ENCODE data around the gene CDC27. TPM values are rescaled to one million over a fixed set of nuclear protein-coding genes. Genes with fewer than 3 reads are reported as not detected.

Gene CDC27
- total and polyA plus RNA-seq, 9 donors: 20.5 to 76.8 (median 51.7) TPM

DNA sequence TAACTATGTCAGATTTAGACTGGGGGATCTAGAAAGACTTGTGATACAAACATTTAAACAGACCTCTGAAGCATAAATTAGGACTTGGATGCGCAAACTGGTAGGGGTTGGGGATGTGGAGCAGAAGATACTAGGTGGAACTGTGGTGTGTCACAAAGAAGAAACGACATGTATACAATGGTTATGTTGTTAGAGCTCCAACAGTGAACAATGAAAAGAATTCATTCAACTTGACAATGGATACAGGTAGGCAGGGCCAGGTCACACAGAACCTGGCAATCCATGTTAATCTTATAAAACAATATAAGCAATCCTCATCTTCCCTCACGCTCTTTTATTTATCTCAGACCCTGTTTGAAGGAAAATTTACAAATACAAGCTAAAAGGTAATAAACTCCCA, 102.0 kb downstream of the CDC27 start:
- H3K9me3 ChIP-seq: no peaks in the 10 kb centered on the region
- intact Hi-C loops (cut with DNase I): no loop called here

DNA sequence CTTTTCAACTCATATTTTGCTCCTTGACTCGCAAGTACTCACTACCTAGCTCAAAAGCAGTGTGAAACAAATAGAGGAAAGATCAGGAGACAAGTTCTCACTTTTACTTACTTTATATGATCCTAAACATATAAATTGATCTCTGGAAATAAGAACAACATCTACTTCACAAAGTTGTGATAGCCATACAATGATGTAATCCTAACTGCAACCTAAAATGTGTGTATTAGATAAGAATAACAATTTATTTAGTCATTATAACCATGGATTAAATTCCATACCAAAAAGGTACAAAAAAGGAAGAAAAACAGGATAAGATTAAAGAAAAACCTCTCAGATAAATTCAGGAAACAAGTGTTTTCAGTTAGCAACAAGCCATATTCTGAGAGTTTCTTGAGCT, 103.4 kb downstream of the CDC27 start:
- TF ChIP-seq, protein P1, sequence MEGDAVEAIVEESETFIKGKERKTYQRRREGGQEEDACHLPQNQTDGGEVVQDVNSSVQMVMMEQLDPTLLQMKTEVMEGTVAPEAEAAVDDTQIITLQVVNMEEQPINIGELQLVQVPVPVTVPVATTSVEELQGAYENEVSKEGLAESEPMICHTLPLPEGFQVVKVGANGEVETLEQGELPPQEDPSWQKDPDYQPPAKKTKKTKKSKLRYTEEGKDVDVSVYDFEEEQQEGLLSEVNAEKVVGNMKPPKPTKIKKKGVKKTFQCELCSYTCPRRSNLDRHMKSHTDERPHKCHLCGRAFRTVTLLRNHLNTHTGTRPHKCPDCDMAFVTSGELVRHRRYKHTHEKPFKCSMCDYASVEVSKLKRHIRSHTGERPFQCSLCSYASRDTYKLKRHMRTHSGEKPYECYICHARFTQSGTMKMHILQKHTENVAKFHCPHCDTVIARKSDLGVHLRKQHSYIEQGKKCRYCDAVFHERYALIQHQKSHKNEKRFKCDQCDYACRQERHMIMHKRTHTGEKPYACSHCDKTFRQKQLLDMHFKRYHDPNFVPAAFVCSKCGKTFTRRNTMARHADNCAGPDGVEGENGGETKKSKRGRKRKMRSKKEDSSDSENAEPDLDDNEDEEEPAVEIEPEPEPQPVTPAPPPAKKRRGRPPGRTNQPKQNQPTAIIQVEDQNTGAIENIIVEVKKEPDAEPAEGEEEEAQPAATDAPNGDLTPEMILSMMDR (IDR thresholded peaks at IDR 0.05): no peak
- no peak for TF ChIP-seq POLR2A (IDR thresholded peaks at IDR 0.05)
- TF ChIP-seq EP300 (IDR thresholded peaks at IDR 0.05): no peak
- H3K4me1 ChIP-seq (ENCODE audit: insufficient read depth): peaks cover 1% of the 10 kb centered on the region
- H3K27me3 ChIP-seq: no peaks in the 10 kb centered on the region
- no peak overlapping the region for H3K4me3 ChIP-seq
- no peak overlapping the region for H3K27ac ChIP-seq
- no peaks in the 10 kb centered on the region for H3K9me3 ChIP-seq
- 98 to 99% (median 98%) methylated on average over 1 of the region's 1 CpG for WGBS, 3 donors
- no peak for DNase-seq
- no peaks in the 10 kb centered on the region for H3K36me3 ChIP-seq
- intact Hi-C loops (cut with DNase I): no loop called here

More for the DNA sequence above, 102.0 kb downstream of the CDC27 start:
- H3K27me3 ChIP-seq: no peaks in the 10 kb centered on the region
- H3K4me1 ChIP-seq (ENCODE audit: insufficient read depth): peaks cover 1% of the 10 kb centered on the region
- no peak for DNase-seq
- 95 to 96% (median 95%) methylated on average over 3 of the region's 3 CpGs for WGBS, 3 donors
- no peak overlapping the region for H3K4me3 ChIP-seq
- no peaks in the 10 kb centered on the region for H3K36me3 ChIP-seq
- TF ChIP-seq, protein P1 (IDR thresholded peaks at IDR 0.05): no peak
- TF ChIP-seq EP300 (IDR thresholded peaks at IDR 0.05) (no peak), POLR2A (IDR thresholded peaks at IDR 0.05) (no peak)
- H3K27ac ChIP-seq: no peak overlapping the region

DNA sequence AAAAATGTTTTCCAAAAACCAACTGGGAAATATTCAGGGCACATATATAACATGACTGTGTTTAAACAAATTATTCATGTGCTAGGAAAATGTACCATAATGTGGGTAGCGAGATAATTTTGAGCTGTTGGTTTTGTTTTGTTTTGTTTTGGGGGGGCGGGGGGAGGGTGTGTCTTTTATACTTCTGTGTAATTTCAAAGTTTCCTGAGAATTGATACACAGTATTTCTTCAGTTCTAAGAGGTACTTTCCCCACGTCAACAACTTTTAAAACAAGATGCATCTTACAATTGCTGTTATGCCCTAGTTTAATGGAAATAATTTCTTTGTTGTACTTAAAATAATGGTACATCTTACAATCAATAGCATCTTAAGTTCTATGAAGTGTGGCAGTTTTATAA, 110.3 kb downstream of the CDC27 start:
- Histone ChIP-seq H3K27ac (no peak overlapping the region), H3K4me3 (no peak overlapping the region), H3K9me3 (no peaks in the 10 kb centered on the region), H3K4me1 (ENCODE audit: insufficient read depth) (peaks cover under 1% of the 10 kb centered on the region), H3K27me3 (no peaks in the 10 kb centered on the region), H3K36me3 (no peaks in the 10 kb centered on the region)
- intact Hi-C loops (cut with DNase I): no loop called here
- 90 to 94% (median 93%) methylated on average over 3 of the region's 3 CpGs for WGBS, 3 donors
- DNase-seq: no peak
- TF ChIP-seq EP300 (IDR thresholded peaks at IDR 0.05) (no peak), POLR2A (IDR thresholded peaks at IDR 0.05) (no peak)
- TF ChIP-seq, protein P1 (IDR thresholded peaks at IDR 0.05): no peak

DNA sequence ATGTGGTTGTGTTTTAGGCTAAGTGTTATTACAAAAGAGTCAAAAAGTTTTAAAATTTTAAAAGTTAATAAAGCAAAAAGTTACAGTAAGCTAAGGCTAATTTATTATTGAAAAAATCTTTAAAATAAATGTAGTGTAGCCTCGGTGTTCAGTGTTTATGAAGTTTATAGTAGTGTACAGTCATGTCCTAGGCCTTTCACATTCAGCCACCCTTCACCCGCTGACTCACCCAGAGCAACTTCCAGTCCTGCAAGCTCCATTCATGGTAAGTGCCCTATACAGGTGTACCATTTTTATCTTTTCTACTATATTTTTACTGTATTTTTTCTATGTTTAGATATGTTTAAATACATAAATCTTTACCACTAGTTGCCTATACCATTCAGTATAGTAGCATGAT, 111.5 kb downstream of the CDC27 start:
- no peak overlapping the region for H3K4me3 ChIP-seq
- no peak overlapping the region for H3K27ac ChIP-seq
- TF ChIP-seq, protein P1 (IDR thresholded peaks at IDR 0.05): no peak
- TF ChIP-seq POLR2A (IDR thresholded peaks at IDR 0.05) (no peak), EP300 (IDR thresholded peaks at IDR 0.05) (no peak)
- no peaks in the 10 kb centered on the region for H3K36me3 ChIP-seq
- H3K4me1 ChIP-seq (ENCODE audit: insufficient read depth): no peaks in the 10 kb centered on the region
- H3K9me3 ChIP-seq: no peaks in the 10 kb centered on the region
- DNase-seq: no peak
- intact Hi-C loops (cut with DNase I): no loop called here
- 86 to 87% (median 87%) methylated on average over 2 of the region's 2 CpGs for WGBS, 3 donors
- no peaks in the 10 kb centered on the region for H3K27me3 ChIP-seq
